Stimulated activated CD8-positive, alpha-beta memory T cell treated with anti-CD3 and anti-CD28 coated beads, Interleukin-12 subunit alpha, Interleukin-12 subunit beta, amount 100 ng/mL, for 1 hour (primary cell): ENCODE data around the gene HS2ST1.
"Not testable (repeated sequence)": the region's sequence is repeated elsewhere in the genome, so short reads cannot be mapped to it uniquely, and the experiment has no call there.

Experiments
- DNase-seq: peaks from one replicate; pipeline ENCODE4 v3.0.0-alpha.2; 2020; ENCODE audit warnings: low read depth

Gene HS2ST1

DNA sequence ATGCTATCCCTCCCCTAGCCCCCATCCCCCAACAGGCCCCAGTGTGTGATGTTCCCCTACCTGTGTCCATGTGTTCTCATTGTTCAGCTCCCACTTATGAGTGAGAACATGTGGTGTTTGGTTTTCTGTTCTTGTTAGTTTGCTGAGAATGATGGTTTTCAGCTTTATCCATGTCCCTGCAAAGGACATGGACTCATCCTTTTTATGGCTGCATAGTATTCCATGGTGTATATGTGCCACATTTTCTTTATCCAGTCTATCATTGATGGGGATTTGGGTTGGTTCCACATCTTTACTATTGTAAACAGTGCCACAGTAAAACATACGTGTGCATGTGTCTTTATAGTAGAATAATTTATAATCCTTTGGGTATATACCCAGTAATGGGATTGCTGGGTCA lies 152.3 kb downstream of the HS2ST1 start:
- not testable (repeated sequence) for DNase-seq

DNA sequence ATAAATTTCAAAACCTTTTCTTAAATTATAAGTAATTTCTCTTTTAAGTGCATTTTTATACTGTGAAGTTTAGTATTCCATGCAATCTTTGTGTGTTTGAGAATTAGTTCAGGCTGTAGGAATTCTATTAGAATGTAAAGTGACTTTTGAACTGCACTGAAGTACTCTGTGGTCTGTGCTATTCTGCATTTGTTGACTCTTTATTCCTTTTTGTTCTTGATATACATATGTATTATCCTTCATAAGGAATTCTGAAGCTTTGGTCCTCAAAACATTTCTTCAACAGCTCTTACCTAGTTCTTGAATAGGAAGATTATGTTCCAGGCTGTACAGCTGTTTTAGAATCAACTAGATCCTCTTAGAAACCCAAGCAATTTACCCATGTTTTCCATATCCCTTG lies 158.0 kb downstream of the HS2ST1 start:
- no peak for DNase-seq

DNA sequence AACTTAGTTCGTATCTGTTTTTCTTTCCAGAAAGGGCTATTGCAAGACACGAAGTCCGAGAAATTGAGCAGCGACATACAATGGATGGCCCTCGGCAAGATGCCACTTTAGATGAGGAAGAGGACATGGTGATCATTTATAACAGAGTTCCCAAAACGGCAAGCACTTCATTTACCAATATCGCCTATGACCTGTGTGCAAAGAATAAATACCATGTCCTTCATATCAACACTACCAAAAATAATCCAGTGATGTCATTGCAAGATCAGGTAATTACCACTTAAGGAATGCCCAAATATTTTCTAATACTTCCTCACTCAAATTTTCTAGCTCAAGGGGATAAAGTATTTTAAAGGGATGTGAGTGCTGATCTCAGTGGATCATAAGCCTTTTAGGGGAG lies 158.5 kb downstream of the HS2ST1 start:
- no peak for DNase-seq

DNA sequence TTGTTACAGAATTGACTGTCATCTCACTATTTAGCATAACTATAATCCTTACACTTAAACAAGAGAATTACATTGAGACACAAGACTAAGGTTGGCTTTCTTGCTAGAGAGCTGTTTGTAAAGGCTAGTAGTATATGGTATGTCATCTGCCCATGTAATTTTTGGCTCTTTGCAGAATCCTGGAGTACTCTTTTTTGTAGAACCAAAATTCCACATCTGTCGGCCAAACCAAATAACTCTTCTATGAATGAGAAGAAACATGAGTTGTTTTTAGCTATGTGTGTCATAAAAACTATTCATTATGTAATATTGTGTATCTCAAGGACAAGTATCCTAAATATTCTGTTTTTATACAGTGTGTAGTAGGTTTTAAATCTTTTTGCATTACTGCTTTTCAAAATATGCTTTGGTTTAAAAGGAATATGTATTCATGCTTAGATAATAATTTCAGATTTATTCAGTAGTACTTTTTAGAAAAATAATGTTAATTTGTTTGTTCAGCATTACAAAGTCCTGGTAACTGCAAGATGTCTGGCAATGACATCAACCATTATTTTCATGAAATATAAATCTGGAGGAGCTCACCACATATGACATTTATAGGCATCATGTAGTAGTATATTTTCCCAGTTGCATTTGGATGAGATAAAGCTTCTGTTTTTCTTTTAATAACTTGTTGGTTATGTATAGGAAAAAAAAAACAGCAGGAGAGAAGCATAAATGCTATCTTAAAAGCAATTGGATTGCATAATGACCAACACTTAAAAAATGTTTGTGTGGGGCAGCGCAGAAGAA lies 159.8 kb downstream of the HS2ST1 start:
- DNase-seq = no peak

DNA sequence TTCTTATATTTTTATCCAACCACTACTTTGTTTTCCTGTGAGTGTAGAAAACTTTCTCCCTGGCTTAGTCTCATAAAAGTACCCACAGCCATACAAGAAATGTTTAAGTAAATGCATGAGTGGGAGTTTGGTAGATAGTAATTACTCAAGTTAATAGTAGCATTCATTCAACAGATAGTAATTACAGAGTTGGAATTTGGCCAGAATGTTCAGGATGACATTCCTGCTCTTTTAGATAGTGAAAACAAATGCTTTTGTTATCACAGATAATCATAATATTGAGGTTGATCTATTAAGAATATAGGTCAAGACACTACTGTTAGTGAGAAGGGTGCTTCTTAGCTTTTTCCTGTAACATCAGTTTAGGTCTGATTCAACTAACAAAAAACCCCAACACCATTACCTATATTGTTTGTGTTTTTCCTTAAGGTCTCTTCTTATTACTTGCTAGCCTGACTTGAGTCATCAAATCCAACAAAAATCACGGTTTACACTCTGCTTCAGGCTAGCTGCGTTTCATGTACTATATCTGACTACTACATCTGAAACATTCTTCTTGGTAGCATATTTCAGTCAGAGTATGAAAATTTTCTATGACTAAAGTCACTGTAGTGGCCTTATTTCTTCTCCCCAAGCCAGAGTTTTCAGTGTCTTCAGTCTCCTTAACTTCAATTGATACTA lies 163.7 kb downstream of the HS2ST1 start:
- DNase-seq = no peak

DNA sequence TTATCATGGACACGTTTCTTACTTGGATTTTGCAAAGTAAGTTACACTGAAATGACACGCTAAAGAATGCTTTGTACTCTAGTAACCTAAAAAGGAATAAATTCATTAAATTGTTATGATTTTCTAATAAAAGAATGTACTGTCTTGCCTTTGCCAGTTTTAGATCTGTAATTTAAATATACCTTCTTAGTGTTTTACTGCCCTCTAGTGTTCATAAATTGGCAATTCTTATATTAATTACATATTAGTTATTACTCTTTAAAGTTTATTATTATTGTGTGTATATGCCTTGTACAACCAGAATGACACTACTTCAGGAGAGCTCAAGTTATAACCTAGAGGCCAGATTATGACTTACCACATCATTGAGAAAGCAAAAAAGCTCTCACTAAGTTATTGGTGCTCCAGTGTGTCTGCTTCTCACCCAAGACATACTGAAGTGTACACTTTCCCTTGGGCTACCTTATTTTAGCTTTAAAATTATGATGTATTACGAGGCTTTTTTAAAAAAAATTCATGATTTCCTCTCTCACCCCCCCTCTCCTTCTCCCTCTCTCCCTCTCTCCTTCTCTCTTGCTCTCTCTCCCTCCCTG lies 169.9 kb downstream of the HS2ST1 start:
- DNase-seq = no peak

DNA sequence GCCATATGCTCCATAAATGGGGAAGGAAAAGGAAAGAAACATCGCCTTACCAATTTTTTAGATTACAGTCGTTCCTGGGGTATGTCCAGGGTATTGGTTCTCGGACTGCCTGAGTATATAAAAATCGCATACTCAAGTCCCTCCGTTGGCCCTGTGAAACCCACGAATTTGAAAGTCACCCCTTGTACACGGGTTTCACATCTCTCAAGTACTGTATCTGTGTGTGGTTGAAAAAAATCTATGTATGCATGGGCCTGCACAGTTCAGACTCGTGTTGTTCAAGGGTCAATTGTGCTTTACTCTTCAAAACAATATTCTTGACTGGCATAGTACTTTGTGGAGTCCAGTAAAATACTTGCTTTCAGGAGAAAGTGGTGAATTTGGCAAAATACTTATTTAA lies 171.7 kb downstream of the HS2ST1 start:
- no peak for DNase-seq

DNA sequence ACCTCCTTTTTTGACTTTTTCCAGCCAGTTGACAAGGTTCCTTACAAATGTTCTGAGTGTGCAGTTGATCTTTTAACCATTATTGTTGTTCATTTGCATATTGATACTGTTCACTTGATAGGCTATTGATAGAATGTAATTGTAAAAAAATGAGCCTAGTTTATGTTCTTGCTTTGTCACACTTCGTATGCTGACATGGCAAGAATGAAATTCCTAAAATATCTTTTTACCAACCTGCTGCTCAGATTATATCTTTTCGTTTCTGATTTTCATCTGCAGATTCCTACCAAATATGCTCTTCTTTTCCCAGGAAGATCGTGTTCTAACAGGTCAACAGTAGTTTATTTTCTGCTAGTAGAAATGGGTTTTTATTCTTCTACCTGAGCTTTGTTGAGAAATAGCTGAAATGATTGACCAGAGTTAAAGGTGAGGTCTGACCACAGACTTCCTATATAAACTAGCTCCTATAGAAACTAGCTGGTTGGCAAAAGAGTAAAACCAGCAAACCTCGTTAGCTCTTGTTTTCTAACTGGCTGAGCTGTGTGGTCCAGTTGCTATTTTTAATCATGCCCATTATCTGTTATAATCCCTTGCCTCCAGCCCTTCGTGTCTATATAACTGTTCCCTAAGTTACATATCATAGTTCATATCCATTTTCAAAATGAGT lies 174.8 kb downstream of the HS2ST1 start:
- DNase-seq = no peak

DNA sequence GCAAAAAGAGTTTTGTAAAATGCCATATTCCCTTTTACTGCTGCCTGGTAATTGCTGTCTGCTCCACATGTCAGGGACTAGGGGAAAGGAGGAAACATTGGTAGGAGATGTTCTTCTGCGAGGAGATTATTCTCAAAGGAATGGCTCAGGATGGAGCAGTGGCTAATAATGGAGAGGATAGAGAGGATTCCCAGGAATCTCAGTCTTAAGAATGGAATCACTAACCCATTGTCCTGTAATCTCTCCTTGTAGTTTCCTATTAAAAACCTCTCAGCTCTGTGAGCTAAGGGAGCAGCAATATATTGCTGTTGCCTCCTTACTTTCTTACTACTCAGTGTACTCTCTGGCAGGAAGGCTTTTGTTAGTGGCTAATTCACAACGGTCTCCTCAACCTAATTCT lies 175.4 kb downstream of the HS2ST1 start:
- no peak for DNase-seq

DNA sequence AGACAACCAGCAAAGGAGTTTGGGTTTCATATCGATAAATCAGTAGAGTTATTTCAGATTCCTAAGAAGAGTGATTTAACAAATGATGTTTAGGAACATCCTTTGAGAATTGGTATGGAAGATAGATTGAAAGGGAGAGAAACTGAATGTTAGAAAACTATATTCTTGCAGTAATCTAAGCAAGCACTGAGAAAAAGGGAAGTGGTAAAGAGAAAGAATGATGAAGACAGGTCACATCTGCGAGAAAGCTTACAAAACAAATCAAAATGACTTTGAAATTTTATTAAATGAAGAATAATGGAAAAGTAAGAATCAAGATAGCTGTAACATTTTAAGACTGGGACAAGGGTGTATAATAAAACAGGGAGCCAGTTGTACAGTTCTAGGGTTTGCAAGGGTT lies 177.0 kb downstream of the HS2ST1 start:
- DNase-seq = no peak

DNA sequence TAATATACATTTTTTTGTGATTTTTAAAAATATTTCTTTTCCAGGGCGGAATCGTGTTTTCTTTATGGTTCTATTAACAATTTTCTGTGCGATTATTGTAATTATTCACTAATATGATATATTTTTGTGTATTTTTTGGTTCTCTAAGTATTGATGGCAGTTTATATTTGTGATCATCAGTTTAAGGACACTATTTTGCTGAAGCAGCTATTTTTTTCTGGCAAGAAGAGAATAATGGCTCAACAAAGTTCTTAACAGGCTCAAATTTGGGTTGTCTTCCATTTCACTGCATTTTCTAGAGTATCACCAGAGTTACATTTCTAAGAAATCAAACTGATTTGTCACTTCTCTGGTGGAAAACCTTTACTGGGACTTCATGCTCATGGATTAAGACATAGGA lies 178.4 kb downstream of the HS2ST1 start:
- no peak for DNase-seq

DNA sequence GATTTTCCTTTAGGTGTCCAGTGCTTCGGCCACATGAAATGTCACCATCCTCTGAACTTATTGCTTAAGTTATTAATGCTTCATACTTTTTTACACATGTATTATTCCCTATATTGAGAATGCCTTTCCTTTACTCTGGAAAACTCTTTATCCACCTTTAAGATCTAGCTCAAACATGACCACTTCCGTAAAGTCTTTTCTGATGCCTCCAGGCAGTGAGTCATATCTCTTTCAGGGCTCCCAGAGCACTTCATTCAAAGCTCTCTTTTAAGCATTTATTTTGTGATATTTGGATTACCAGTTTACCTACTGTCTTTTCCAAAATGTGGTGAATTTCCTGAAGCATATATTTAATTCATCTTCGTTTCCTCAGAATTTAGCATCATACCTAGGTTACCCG lies 178.9 kb downstream of the HS2ST1 start:
- DNase-seq = no peak

DNA sequence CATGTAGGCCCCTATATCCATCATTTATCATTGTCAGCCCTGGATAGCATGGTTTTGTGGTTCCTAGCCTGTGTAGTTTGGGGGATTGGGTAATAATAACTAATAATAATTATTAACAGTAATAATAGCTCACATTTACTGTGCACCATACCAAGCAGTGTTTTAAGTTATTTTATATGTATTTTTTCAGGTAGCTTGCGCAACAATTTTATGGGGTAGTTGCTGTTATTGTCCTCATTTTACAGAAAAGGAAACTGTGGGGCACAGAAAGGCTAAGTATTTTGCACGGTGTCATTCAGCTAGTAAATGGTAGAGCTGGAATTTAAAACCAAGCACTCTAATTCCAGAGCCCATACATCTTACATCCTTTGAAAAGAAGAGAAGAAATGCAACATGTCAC lies 179.8 kb downstream of the HS2ST1 start:
- DNase-seq = no peak

DNA sequence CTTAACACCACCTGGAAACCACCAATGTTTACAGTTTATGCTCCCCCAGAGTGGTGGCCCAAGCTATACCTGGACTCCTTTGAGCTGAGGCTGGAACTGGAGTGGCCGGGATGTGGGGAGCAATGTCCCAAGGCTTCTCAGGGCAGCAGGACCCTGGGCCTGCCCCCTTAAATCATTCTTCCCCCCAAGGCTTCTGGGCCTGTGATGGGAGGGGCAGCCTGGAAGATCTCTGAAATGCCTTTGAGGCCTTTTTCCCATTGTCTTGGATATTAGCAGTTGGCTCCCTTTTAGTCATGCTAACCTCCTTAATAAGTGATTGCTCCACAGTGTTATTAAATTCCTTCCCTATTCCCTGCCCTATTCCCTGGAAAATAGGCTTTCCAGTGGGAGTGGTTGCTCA lies 185.8 kb downstream of the HS2ST1 start:
- DNase-seq = no peak

DNA sequence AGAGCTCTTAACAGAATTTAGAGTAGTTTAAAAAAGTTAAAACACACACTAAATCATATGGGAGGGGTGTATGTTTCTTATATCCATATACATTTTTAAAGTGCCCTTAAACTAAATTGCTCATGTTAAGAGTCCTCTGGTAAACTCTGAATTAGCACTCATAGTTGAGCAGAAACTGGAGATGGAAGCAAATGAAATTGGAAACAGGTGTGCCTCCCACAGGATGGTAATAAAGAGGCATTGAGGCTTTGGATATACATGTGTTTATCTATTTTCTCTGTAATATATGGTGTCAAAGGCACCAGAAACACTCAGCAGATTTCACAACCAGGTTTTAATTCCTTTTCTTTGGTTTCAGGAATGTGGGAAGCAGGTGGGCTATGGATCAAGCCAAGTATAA lies 188.6 kb downstream of the HS2ST1 start:
- no peak for DNase-seq

DNA sequence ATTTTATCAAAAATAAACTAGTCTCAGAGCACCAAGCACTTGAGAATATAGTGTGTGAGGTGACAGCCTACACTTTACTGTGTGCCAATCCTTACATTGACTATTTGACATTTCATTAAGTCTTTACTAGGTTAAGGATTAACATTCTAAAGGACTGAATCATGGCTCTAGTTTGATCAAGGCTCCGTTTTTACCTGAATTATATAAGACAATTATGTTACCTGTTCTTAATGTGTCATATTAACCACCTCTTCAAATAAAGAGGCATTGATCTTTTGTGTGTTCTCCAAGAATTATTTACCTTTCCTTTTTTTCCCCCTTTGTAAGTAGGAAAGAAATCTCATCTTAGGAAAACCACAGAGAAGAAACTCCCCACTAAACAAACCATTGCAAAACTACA lies 189.7 kb downstream of the HS2ST1 start:
- DNase-seq = no peak

DNA sequence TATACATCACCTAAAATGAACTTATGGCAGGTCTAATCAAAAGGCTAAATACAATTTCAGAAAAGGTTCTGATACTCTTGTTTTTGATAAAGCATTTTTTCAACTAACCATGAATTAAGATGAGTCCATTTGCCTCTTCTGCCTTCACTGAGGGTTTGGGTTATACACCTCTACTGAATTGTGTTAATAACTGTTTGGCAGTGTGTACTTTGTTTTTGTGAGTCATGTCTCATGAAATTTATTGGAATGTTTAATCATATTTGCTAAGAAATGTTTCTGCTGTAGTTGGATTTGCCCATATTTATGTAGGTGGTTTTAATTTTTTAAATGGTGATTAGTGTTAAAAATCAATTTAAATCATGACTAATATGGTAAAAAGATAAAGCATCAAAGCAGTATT lies 190.5 kb downstream of the HS2ST1 start:
- no peak for DNase-seq

DNA sequence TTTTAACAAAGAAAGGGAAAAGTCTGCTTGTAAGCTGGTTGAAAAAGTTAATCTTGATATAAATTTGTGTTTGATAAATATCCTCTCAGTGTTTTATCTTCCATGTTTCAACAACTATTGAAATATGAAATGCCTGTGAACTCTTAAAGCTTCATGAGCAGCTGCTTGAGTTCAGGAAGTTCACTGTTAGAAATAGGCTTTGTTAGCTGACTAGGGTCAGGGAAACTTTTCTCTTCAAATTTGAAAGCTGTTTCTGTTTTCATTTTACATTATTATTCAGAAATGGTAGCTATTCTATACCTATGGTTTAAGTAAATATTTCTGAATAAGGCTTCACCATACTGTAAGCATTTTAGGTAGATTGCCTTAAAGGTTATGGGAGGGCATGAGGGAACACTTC lies 191.7 kb downstream of the HS2ST1 start:
- DNase-seq = no peak

DNA sequence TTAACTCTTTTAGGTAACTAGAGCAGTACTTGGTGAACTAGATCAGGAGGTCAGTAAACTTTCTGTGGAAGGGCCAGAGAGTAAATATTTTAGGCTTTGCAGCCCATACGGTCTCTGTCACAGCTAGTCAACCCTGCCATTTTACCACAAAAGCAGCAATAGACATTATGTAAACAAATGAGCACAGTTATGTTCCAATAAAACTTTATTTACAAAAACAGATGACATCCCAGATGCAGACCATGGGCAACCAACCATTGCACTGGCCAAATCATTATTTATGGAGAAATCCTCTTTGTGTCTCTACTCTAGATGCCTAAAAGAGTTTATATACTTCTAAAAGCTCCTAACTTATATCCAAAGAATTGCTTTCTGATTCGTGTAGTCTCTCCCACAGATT lies 192.4 kb downstream of the HS2ST1 start:
- no peak for DNase-seq

DNA sequence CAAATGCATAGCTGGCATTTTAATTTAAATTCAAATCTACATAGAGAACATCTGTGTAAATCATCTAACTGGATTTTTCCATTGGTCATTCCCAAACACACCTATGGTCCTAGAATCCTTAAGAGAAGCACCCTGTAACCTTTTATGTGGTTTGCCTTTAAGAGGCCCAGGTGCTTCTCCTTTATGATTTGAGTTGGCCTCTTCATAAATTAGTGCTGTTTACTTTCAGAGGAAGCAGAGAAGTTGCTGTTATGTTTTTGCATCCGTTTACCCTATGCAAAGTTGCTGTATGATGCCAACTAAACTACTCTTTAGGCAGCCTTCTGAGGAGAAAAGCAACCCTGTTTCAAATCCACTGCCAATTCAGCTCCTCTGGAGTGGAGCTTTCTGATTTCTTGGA lies 193.8 kb downstream of the HS2ST1 start:
- DNase-seq = no peak

DNA sequence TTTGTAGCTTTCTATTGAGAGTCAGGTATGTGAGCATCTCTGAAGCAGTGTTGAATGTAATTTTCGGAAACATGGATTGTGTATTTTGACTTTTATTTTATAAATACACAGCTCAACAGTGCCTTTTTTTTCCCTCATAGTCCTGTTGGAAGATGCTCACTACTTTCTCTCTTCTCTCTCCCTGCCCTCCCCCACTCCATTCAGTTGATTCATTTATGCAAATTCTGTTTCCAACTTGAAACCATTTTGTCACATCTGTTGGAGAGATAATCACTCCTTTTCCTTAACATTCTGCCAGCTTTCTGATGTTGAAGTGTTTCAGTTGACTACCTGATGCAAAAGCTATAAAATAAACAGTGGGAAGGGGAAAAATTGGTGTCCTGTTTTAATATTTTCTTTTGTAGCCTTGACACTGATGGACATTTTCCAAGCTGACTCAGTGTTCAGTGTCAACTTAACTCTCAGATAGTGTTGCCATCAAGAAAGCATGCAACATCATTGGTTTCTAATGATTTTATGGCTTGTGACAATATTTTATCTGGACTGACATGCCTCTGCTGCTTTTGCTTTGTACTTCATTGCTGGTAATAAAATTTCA lies 194.5 kb downstream of the HS2ST1 start:
- no peak for DNase-seq

DNA sequence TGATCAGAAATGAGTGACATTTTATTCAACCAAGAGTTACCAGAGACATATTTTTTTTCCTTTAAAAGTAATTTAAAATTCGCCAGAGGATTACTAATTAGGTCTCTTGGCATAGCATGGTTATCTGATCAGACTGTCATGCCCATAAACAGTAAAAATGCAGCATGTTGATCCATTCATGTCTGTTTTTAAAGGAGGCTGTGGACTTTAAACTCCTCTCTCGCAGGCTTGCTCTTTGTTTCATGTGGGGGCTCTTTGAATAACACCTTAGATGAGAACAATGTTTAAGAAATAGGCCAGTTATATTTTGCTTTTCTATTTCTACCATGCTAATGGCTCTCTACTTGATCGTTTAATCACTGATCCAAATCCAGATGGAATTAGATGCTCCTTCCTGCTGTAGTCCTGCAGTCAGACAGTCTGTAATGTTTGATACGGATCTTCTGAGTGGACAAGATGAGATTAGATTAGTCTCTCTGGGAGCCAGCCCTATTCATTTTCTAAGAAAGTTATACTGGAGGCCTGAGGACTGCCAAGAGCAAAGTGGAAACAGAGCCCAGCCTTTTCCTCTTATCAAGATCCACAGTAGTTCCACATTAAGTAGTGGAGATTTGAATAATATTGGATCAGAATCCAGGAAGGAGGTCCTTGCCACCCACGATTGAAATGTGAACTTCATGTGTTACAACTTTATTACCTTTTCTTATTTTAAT lies 197.4 kb downstream of the HS2ST1 start:
- no peak for DNase-seq
